ENCODE data around the gene TBXAS1.
A peak's percentile ranks its signal among the peaks of the same experiment; 100 is the strongest.
"Not testable (repeated sequence)": the region's sequence is repeated elsewhere in the genome, so short reads cannot be mapped to it uniquely, and the experiment has no call there.

TBXAS1 gene

GRCh38 chr7:139902436-139903102 is 73.5 kb downstream of the TBXAS1 start:
- H3K4me3 ChIP-seq (ENCODE audit: severe bottlenecking): no peak overlapping the region
- no peaks in the 10 kb centered on the region for H3K9me3 ChIP-seq (ENCODE audit: severe bottlenecking)
- TF ChIP-seq CTCF (IDR thresholded peaks at IDR 0.05; ENCODE audit: poor library complexity, severe bottlenecking): no peak
- no peaks in the 10 kb centered on the region for H3K27me3 ChIP-seq (ENCODE audit: insufficient read depth, poor library complexity, severe bottlenecking)
- no peaks in the 10 kb centered on the region for H3K36me3 ChIP-seq (ENCODE audit: low read depth)
- H3K4me1 ChIP-seq (ENCODE audit: insufficient read depth, poor library complexity, severe bottlenecking): no peaks in the 10 kb centered on the region
- no peak for ATAC-seq (ENCODE audit: low read depth)
- DNase-seq (ENCODE audit: low spot score): no peak
- no peak overlapping the region for H3K27ac ChIP-seq (ENCODE audit: poor library complexity, severe bottlenecking)

DNA sequence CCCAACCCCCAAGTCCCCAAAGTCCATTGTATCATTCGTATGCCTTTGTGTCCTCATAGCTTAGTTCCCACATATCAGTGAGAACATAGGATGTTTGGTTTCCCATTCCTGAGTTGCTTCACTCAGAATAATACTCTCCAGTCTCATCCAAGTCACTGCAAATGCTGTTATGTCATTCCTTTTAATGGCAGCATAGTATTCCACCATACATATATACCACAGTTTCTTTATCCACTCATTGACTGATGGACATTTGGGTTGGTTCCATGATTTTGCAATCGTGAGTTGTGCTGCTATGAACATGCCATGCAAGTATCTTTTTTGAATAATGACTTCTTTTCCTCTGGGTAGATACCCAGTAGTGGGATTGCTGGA is 74.0 kb downstream of the TBXAS1 start:
- not testable (repeated sequence) for H3K27ac ChIP-seq (ENCODE audit: poor library complexity, severe bottlenecking); DNase-seq (ENCODE audit: low spot score); H3K27me3 ChIP-seq (ENCODE audit: insufficient read depth, poor library complexity, severe bottlenecking); H3K9me3 ChIP-seq (ENCODE audit: severe bottlenecking); H3K4me3 ChIP-seq (ENCODE audit: severe bottlenecking); H3K36me3 ChIP-seq (ENCODE audit: low read depth); ATAC-seq (ENCODE audit: low read depth); H3K4me1 ChIP-seq (ENCODE audit: insufficient read depth, poor library complexity, severe bottlenecking)

GRCh38 chr7:139906879-139907278 is 77.8 kb downstream of the TBXAS1 start:
- Histone ChIP-seq H3K9me3 (ENCODE audit: severe bottlenecking) (no peaks in the 10 kb centered on the region), H3K36me3 (ENCODE audit: low read depth) (no peaks in the 10 kb centered on the region), H3K4me3 (ENCODE audit: severe bottlenecking) (no peak overlapping the region), H3K27ac (ENCODE audit: poor library complexity, severe bottlenecking) (no peak overlapping the region), H3K27me3 (ENCODE audit: insufficient read depth, poor library complexity, severe bottlenecking) (no peaks in the 10 kb centered on the region), H3K4me1 (ENCODE audit: insufficient read depth, poor library complexity, severe bottlenecking) (peaks cover 5% of the 10 kb centered on the region)
- no peak for TF ChIP-seq CTCF (IDR thresholded peaks at IDR 0.05; ENCODE audit: poor library complexity, severe bottlenecking)
- DNase-seq (ENCODE audit: low spot score): no peak
- ATAC-seq (ENCODE audit: low read depth): no peak

GRCh38 chr7:139908792-139909191 is 79.7 kb downstream of the TBXAS1 start:
- no peaks in the 10 kb centered on the region for H3K36me3 ChIP-seq (ENCODE audit: low read depth)
- DNase-seq (ENCODE audit: low spot score): no peak
- no peak overlapping the region for H3K4me3 ChIP-seq (ENCODE audit: severe bottlenecking)
- no peak for TF ChIP-seq CTCF (IDR thresholded peaks at IDR 0.05; ENCODE audit: poor library complexity, severe bottlenecking)
- H3K4me1 ChIP-seq (ENCODE audit: insufficient read depth, poor library complexity, severe bottlenecking): peaks cover 5% of the 10 kb centered on the region
- no peaks in the 10 kb centered on the region for H3K27me3 ChIP-seq (ENCODE audit: insufficient read depth, poor library complexity, severe bottlenecking)
- ATAC-seq (ENCODE audit: low read depth): no peak
- no peaks in the 10 kb centered on the region for H3K9me3 ChIP-seq (ENCODE audit: severe bottlenecking)
- H3K27ac ChIP-seq (ENCODE audit: poor library complexity, severe bottlenecking): no peak overlapping the region

- Histone ChIP-seq H3K36me3 (ENCODE audit: low read depth) (no peaks in the 10 kb centered on the region), H3K4me1 (ENCODE audit: insufficient read depth, poor library complexity, severe bottlenecking) (peaks cover 5% of the 10 kb centered on the region), H3K27me3 (ENCODE audit: insufficient read depth, poor library complexity, severe bottlenecking) (no peaks in the 10 kb centered on the region), H3K4me3 (ENCODE audit: severe bottlenecking) (no peak overlapping the region), H3K9me3 (ENCODE audit: severe bottlenecking) (no peaks in the 10 kb centered on the region), H3K27ac (ENCODE audit: poor library complexity, severe bottlenecking) (no peak overlapping the region)
- no peak for DNase-seq (ENCODE audit: low spot score)
- TF ChIP-seq CTCF (IDR thresholded peaks at IDR 0.05; ENCODE audit: poor library complexity, severe bottlenecking): no peak
- peak; percentile 72 for ATAC-seq (ENCODE audit: low read depth)
Measured at GRCh38 chr7:139909379-139910050, 80.5 kb downstream of the TBXAS1 start.

Measured in RWPE2 (cell line).